GM21619 (cell line): Measurements from ENCODE around the gene RPL35.
A peak's percentile ranks its signal among the peaks of the same experiment; 100 is the strongest.

Experiments used
- ATAC-seq: cut with Tn5 transposase; IDR thresholded peaks from one replicate; pipeline ENCODE4 v1.9.1; 2021; ENCODE audit not compliant: unreplicated experiment

RPL35 gene

DNA sequence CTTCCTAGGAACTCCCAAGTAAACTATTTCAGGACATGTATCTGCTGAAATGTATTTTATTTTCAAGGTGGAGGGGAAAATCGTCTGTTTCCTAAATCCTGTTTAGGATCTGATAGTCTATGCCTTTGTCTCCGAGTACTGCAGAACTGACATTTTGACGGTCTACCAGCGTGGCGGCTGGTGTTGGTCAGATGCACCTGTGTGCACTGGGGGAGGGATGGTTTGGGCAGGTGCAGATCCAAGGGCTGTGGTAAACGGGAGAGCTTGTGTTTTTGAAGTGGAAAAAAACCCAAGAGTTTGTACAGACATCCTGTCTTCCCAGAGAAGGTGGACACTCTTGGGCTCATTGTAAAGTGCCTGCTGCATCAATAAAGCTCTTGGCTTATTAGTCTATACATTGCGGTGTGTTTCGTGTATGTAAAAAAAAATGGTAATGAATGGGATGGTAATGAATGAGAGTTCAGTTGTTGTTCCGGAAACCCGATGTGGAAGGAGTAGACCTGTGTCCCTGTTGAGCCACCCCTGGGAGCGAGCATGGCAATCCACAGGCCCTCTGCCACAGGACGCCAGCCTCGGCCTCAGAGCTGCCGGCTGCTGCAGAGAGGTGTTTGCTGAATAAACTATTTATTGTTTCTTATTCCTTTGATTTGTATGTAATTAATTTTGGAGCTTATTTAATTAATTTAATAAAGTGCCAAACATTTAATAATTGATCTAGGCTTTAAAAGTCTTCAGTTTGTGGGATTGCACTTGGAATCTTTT is 15.4 kb upstream of the RPL35 start:
- no peak for ATAC-seq

DNA sequence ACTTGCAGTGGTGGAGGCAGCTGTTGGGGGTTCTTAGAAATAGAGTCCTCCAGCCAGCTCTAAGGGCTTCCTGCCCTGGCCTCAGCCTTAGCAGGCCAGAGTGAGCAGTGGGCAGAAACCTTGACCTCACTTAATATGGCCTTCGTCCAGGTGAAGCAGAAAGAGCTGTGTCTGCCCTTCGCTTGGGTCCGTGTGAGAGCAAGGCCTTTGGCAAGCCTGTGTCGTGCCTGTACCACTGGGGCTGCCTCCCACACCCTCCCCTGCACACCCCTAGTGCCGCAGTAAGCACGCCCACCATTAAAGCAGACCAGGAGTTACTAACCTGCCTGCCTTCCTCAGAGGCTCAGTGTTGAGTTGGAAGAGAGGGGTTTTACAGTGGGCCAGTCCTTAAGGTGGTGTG is 13.7 kb upstream of the RPL35 start:
- ATAC-seq = no peak

GRCh38 chr9:124873664-124874063 is 11.9 kb upstream of the RPL35 start:
- ATAC-seq = no peak

- ATAC-seq = no peak
These were observed 9.4 kb upstream of the RPL35 start for GRCh38 chr9:124871156-124871561.

DNA sequence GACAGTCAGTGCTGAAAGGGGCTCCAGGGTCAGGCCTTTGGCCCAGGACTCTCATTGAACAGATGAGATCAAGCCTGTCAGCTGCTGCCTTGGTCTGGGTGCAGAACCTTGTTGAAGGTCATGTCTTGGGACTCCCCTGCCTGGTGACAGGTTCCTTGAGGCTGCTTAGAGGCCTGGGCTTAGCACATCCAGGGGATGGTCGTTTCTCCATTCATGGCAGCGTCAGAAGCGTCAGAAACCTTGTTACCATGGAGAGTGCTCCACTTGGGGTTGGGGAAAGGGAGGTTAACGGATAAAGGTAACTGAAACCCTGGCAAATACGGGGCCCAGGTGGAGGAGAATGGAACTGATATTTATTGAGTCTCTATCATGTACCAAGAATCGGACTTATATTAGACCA is 9.0 kb upstream of the RPL35 start:
- no peak for ATAC-seq

DNA sequence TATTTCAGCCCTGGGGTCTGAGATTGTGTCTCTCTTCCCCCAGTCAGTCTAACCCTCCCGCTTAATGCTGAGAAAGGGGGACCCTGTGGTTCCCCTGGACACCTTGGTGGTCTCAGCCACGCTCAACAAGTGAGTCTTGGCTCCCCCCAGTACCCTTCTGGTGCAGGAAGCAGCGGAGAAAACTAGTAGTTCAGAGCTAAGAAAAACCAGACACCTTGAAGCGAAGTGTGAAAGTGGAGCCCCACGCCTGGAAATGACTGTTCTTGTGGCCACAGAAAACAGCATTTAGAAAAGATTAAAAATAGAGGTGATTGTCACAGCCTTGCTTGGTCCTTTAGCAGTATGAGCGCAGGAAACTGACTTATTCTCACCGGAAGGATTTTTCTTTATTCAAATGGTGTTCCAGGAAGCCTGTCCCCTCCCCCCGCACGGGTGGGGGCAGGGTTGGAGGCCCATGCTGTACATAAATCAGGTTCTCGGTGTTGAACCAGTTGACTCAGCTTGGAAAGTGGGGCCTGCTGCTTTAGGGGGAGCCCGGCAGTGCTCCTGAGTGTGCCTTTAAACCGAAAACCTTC is 8.3 kb upstream of the RPL35 start:
- ATAC-seq = peak; percentile 34

DNA sequence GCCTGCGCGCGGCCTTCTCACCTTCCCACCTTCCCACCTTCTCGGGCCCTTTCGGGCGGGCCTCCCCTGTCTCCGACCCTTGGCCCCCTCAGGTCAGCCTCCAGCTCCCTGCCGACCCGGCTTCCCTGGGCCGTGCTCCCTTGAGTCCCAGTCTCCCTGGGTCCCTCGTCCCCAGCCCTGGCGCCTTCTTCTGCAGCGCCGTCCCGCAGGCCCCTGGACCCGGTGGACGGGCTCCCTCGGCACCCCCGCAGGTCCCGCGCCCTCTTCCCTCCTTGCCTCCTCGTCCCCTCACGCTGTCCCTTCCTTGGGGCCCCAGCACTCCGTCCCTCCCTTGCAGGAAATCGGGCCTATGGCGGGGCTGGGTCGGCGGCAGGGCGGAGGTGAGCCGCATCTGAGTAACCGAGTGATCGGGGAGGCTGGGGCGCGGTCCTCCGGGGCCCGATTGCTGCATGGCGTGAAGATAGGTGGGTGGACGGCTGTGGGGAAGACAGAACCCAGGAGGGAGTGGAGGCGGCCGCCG is 7.8 kb upstream of the RPL35 start:
- ATAC-seq = peak; percentile 12

GRCh38 chr9:124868511-124869465 is 7.0 kb upstream of the RPL35 start:
- ATAC-seq = peak; percentile 57

GRCh38 chr9:124863371-124863871 is 1.7 kb upstream of the RPL35 start:
- no peak for ATAC-seq

- ATAC-seq = no peak
These were observed 995 bp downstream of the RPL35 start for GRCh38 chr9:124860582-124861341.

DNA sequence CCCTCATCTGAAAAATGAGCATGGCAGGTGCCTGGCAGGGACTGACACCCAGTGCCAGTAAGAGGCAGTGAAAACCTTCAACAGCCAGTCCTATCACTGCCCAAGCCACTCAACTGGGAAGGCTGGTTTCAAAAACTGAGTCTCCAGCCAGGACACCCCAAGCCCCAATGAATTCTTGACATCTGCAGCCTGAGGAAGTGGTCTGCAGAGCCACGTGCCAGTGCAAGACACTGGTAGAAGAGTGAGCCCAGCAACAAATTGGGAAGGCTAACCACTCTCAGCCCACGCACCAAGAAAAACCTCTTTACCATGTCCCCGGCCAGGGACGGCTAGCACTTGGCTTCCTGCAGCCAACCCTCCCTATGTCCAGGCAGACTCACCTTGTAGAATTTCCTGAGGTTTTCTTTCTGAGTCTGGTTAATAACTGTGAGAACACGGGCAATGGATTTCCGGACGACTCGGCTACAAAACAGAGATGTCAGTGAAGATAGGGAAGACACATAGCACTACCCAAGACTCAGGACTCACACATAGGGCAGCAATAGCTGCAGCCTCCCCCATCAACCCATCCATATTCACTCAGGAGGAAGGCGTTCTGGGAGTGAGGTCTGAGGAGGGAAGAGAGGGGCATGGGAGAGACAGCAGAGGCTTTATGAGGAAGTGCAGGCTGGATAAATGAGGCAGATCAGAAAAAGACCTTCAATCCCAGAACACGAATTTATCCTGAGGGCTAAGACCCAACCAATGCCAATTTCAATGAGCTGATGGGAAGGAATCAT is 1.8 kb downstream of the RPL35 start:
- no peak for ATAC-seq

GRCh38 chr9:124858330-124859046 is 3.3 kb downstream of the RPL35 start:
- ATAC-seq = no peak

- no peak for ATAC-seq
These were observed 4.1 kb downstream of the RPL35 start for GRCh38 chr9:124857533-124858162.

DNA sequence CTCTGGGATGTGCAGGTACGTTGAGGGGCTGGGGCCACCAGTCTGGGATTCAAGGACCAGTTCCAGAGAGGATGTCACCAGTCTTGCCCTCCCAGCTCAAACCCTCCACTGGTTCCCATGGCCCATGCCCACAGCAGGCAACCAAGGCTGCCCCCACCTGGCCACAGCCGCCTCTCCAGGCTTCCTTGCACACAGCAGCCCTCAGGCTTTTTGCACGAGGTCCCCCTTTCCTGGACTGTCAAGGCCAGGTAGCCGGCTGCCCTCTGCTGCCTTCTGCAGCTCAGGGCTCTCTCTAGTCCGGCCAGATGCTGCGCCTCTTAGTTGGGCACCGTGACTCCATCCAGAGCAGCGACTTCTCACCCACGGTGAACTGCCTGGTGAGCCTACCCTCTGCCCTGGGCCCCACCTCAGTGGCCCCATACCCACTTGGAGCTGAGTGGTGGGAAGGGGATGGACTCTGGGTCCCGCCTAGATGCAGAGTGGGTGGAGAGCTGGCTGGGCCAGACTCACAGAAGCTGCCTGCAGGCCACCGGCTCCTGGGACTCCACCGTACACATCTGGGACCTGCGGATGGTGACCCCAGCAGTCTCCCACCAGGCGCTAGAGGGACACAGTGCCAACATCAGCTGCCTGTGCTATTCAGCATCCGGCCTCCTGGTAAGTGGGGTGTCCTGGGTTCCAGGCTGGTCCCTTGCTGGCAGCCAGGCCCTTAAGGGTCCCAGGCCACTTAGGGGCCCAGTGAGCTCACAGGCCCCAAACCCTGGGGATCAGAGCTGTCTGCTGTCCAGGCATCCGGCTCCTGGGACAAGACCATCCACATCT is 5.6 kb downstream of the RPL35 start:
- ATAC-seq = no peak

DNA sequence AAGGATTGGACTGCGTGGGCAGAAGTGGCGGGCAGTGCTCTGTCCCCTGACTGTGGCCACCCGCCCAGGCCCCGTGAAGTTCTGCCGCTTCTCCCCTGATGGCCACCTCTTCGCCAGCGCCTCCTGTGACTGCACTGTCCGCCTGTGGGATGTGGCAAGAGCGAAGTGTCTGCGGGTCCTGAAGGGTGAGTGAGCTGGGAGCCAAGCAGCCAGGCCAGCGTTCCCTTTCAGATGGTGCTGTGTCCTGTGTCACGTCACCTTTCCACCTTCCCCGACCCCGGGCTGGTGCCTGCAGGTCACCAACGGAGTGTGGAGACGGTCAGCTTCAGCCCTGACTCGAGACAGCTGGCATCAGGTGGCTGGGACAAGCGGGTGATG is 6.2 kb downstream of the RPL35 start:
- ATAC-seq = no peak

DNA sequence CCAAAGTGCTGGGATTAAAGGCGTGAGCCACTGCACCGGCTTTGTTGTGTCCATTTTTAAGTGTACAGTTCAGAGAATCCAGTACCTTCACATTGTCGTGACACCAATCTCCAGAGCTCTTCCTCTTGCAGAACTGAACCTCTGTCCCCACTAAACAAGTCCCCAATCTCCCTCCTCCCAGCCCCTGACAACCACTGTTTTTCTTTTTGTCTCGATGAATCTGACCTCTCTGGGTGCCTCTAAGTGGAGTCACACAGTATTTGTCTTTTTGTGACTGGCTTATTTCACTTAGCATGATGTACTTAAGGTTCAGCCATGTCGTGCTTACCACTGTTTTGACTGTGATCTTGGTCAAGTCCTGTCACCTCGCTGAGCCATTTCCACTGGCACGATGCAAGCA is 6.9 kb downstream of the RPL35 start:
- ATAC-seq = no peak

GRCh38 chr9:124854161-124854560 is 7.6 kb downstream of the RPL35 start:
- no peak for ATAC-seq

GRCh38 chr9:124853605-124854143 is 8.1 kb downstream of the RPL35 start:
- no peak for ATAC-seq
